BJ (cell line): ENCODE measurements around the gene MED16. TPM values are rescaled to one million over a fixed set of nuclear protein-coding genes. Genes with fewer than 3 reads are reported as not detected.
A peak's percentile ranks its signal among the peaks of the same experiment; 100 is the strongest.

Experiments
- CTCF ChIA-PET: fragments of 350-600 bp; formaldehyde crosslinking; extraction: SDS; loops from one replicate; lab custom pipeline; 2021; ENCODE audit warnings: antibody characterized with exemption, inconsistent platforms; lab: Yijun Ruan, JAX
- POLR2A ChIA-PET: fragments of 300-600 bp; sonication (Branson Sonifier 250); formaldehyde crosslinking; extraction: SDS; loops from one replicate; lab custom pipeline; 2021; ENCODE audit warnings: antibody characterized with exemption; lab: Charles Lee
- DNase-seq: peaks from one replicate; pipeline ENCODE4 v3.0.0-alpha.2; 2011; ENCODE audit warnings: low read depth
- H3K27me3 ChIP-seq: 2 replicates; pipeline ENCODE4 v1.6.0; 2011; ENCODE audit warnings: low read length; ENCODE audit not compliant: control insufficient read depth, insufficient read depth
- H3K36me3 ChIP-seq: 2 replicates; pipeline ENCODE4 v1.5.1; 2011; ENCODE audit warnings: low read length; ENCODE audit not compliant: control insufficient read depth, insufficient read depth
- H3K4me3 ChIP-seq: 2 replicates; pipeline ENCODE4 v1.5.1; 2011; ENCODE audit warnings: low read depth, mild to moderate bottlenecking, control low read depth, low read length
- polyA plus RNA-seq: library from polyadenylated mRNA; depleted of rRNA; stranded (reverse); fragments of >200 nt; gene quantifications from 2 replicates; pipeline ENCODE4 v1.2.3, GENCODE V29; 2011
- TF ChIP-seq, protein P1 (sequence below): IDR thresholded peaks from 2 replicates; pipeline ENCODE4 v1.5.1; 2011; ENCODE audit warnings: low read depth, mild to moderate bottlenecking, control low read depth, inconsistent platforms, low read length, moderate library complexity; ENCODE audit not compliant: insufficient read depth

Gene MED16
- polyA plus RNA-seq, 1 experiment: 39.8 TPM

DNA sequence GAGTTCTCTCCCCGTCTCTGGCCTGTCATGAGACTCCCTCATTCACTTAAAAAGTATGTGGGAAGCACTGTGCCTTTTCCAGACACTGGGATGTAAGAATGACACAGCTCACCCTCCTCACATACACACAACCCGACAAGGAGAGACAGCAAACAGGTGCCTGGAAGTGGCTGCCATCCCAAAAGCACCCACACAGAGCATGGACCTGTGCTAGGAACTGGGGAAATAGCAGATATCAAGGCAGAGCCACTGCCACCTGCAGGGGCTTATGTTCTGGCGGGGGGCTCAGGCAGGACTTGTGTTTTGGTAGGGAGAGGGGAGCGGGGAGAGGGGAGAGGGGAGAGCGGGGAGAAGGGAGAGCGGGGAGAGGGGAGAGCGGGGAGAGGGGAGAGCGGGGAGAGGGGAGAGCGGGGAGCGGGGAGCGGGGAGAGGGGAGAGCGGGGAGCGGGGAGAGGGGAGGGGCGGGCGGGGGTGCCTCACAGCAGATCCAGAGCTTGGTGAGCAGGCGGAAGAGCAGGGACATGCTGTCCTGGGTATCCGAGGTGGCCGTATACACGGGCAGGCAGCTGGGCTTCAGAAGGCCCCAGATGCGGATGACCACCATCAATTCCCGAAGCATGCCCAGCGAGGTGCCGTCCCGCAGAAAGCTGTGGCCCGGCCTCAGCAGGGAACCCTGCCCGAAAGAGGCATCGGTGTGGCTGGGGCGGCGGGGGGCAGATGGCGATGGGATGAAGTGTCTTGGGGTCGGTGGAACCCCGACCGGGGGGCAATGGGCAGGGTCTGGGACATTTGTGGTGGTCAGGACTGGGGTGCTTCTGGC lies 21.3 kb downstream of the MED16 start:
- ChIA-PET CTCF (no interaction called here), POLR2A (no interaction called here)

DNA sequence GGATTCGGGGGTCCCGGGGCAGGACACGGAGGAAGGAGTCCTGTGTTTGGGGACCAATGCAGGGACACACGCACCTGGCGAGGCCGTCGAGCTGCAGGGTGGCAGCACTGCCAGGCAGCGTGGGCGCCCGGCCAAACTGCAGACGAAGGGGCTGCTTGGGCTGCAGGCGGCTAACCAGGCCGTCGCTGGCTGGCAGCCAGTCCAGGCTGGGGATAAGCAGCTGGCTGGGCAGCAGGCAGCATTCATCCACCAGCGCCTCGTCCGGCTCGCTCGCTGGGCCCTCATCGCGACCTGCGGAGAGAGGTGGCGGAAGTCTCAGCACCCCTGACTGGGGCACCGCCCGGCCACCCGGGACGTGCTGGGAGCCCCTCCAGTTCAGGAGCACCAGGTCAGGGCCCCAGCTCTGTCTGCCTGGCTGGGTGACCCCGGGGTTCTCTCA lies 22.0 kb downstream of the MED16 start:
- TF ChIP-seq, protein P1, sequence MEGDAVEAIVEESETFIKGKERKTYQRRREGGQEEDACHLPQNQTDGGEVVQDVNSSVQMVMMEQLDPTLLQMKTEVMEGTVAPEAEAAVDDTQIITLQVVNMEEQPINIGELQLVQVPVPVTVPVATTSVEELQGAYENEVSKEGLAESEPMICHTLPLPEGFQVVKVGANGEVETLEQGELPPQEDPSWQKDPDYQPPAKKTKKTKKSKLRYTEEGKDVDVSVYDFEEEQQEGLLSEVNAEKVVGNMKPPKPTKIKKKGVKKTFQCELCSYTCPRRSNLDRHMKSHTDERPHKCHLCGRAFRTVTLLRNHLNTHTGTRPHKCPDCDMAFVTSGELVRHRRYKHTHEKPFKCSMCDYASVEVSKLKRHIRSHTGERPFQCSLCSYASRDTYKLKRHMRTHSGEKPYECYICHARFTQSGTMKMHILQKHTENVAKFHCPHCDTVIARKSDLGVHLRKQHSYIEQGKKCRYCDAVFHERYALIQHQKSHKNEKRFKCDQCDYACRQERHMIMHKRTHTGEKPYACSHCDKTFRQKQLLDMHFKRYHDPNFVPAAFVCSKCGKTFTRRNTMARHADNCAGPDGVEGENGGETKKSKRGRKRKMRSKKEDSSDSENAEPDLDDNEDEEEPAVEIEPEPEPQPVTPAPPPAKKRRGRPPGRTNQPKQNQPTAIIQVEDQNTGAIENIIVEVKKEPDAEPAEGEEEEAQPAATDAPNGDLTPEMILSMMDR: no peak
- no peak for DNase-seq
- ChIA-PET POLR2A (no interaction called here), CTCF (no interaction called here)
- no peak overlapping the region for H3K4me3 ChIP-seq
- peaks cover 28% of the 10 kb centered on the region for H3K36me3 ChIP-seq
- no peaks in the 10 kb centered on the region for H3K27me3 ChIP-seq

More for the DNA sequence above, 21.3 kb downstream of the MED16 start:
- Histone ChIP-seq H3K4me3 (no peak overlapping the region), H3K27me3 (no peaks in the 10 kb centered on the region), H3K36me3 (peaks cover 29% of the 10 kb centered on the region)
- no peak for DNase-seq
- TF ChIP-seq, protein P1: no peak

DNA sequence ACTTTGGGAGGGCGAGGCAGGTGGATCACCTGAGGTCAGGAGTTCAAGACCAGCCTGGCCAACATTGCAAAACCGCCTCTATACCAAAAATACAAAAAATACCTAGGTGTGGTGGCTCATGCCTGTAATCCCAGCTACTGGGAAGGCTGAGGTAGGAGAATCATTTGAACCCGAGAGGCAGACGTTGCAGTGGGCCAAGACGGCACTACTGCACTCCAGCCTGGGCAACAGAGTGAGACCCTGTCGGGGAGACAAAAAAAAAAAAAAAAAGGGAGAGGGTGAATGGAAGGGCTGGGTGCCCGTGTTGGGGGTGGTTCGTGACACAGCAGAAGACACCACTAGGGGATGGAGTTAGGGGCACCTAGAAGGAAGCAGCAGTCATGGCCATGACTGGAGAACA lies 22.7 kb downstream of the MED16 start:
- no peak for DNase-seq
- Histone ChIP-seq H3K36me3 (peaks cover 26% of the 10 kb centered on the region), H3K27me3 (no peaks in the 10 kb centered on the region), H3K4me3 (no peak overlapping the region)
- CTCF ChIA-PET: no interaction called here
- TF ChIP-seq, protein P1: no peak
- POLR2A ChIA-PET: no interaction called here

DNA sequence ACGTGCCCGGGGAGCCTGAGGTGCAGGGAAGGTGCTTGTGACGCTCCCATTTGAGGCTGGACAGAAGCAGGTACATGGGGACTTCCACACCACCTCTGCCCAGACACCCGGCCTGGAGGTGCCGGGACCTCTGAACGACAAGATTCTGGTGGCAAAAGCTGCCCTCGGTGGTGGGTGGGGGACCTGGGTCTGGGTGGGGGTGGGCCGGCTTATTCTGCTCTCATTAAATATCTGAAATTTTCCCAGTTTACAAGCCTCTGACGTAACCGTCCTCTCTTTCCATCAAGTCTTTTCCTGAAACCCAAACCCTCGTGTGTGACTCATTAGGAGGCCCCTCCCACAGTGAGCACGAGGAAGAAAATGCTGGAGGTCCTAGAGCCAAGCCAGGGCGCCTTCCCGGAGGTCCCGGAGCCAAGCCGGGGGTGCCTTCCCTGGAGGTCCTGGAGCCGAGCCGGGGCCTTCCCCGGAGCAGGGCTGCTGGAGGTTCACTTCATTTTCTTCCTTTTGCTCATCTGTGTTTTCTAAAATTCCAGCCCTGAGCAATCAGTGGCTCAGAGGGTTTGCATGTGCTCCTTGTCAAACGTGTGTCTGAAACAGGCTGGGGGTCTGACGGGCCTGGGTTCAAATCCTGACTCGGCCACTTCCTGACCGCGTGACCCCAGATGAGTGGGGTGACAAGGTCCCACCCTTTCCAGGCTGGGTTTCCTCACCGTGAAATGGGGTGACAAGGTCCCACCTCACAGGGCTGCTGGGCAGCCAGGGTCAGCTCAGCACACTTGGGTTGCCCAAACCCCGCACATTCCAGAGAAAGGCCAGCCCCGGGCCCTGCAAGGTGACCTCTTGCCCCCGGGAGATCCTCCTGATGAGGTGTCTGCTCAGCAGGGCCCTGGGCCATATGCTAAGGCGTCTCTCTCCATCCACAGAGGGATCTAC lies 23.5 kb downstream of the MED16 start:
- TF ChIP-seq, protein P1: no peak
- Histone ChIP-seq H3K36me3 (peaks cover 26% of the 10 kb centered on the region), H3K27me3 (no peaks in the 10 kb centered on the region), H3K4me3 (no peak overlapping the region)
- ChIA-PET POLR2A (interaction anchor here (0.7 kb wide), 1 partner anchor 70 kb away, joined by 4 read pairs; no protein-coding TSS in a partner anchor), CTCF (interaction anchor here (0.6 kb wide), 1 partner anchor 91 kb away, joined by 3 read pairs; no protein-coding TSS in a partner anchor)
- DNase-seq: peak; percentile 80
